Panc1 (cell line): ENCODE measurements around the gene PCMT1.
A peak's percentile ranks its signal among the peaks of the same experiment; 100 is the strongest.

Source experiments
- CTCF ChIP-seq: fragments of 450-650 bp; IDR thresholded peaks from 2 replicates; pipeline ENCODE4 v1.5.1; 2017; ENCODE audit warnings: mild to moderate bottlenecking
- POLR2AphosphoS5 ChIP-seq: IDR thresholded peaks from 2 replicates; pipeline ENCODE4 v1.6.1; 2012; ENCODE audit warnings: mild to moderate bottlenecking, low read depth, low read length, moderate library complexity
- REST ChIP-seq, 2 experiments: IDR thresholded peaks; 2 replicates each; pipeline ENCODE4 v1.6.1; 2011 to 2012; ENCODE audit warnings: low read depth in 2 of 2, control low read depth in 1 of 2, low read length in 1 of 2, mild to moderate bottlenecking in 1 of 2, moderate library complexity in 1 of 2; ENCODE audit not compliant: insufficient read depth in 1 of 2
- SIN3A ChIP-seq: IDR thresholded peaks from 2 replicates; pipeline ENCODE4 v1.6.1; 2012; ENCODE audit warnings: low read depth, mild to moderate bottlenecking, low read length, moderate library complexity, borderline replicate concordance; ENCODE audit not compliant: insufficient read depth

- TF ChIP-seq CTCF (no peak), POLR2AphosphoS5 (peak; percentile 87), REST (IDR thresholded peaks at IDR 0.05; ENCODE audit: insufficient read depth in 1 of 2, low read depth in 2 of 2, low read length in 1 of 2) (peak in 1 of 2 experiments; percentile 30; a peak in 1 of 4 replicates), SIN3A (peak; percentile 87; the same call in 1 of the 2 replicates)
Measured at GRCh38 chr6:149717588-149718458, 31.7 kb upstream of the PCMT1 start, which contains the start of gene LATS1.
